Activated CD8-positive, alpha-beta T cell treated with anti-CD3 and anti-CD28 coated beads for 36 hours (primary cell): Measurements from ENCODE around the gene TRPC6. TPM values are rescaled to one million over a fixed set of nuclear protein-coding genes. Genes with fewer than 3 reads are reported as not detected.
"Not testable (repeated sequence)": the region's sequence is repeated elsewhere in the genome, so short reads cannot be mapped to it uniquely, and the experiment has no call there.

Experiments used
- ATAC-seq: fragments of 200-7000 bp; cut with Tn5 transposase; one replicate; pipeline ENCODE4 v1.10.0; 2021; ENCODE audit warnings: mild to moderate bottlenecking, moderate library complexity
- CTCF ChIA-PET: fragments of 350-600 bp; sonication (Branson Sonifier 250); formaldehyde crosslinking; loops from one replicate; lab custom pipeline; 2021; ENCODE audit warnings: antibody characterized with exemption; lab: Charles Lee
- POLR2A ChIA-PET: fragments of 350-600 bp; sonication (Branson Sonifier 250); formaldehyde crosslinking; loops from one replicate; lab custom pipeline; 2021; ENCODE audit warnings: antibody characterized with exemption; lab: Charles Lee
- DNase-seq: peaks from one replicate; pipeline ENCODE4 v3.0.0-alpha.2; 2020
- H3K27ac Mint-ChIP-seq: one replicate; pipeline ENCODE4 v1.8.0; 2021; ENCODE audit warnings: mild to moderate bottlenecking, mixed read lengths
- H3K27me3 Mint-ChIP-seq: one replicate; pipeline ENCODE4 v1.8.0; 2021; ENCODE audit warnings: mixed read lengths
- H3K36me3 Mint-ChIP-seq: one replicate; pipeline ENCODE4 v1.8.0; 2021; ENCODE audit warnings: low read depth, mixed read lengths
- H3K4me1 Mint-ChIP-seq: one replicate; pipeline ENCODE4 v1.8.0; 2021; ENCODE audit warnings: low read depth, mixed read lengths
- H3K4me3 Mint-ChIP-seq: one replicate; pipeline ENCODE4 v1.8.0; 2021; ENCODE audit warnings: mild to moderate bottlenecking, moderate library complexity, mixed read lengths
- H3K9me3 Mint-ChIP-seq: one replicate; pipeline ENCODE4 v1.8.0; 2021; ENCODE audit warnings: mixed read lengths
- intact Hi-C: fragments of 100-400 bp; cut with micrococcal nuclease; formaldehyde crosslinking; loops from one replicate; pipeline ENCODE4 v1.10.0; 2022
- total RNA-seq, 2 experiments: library from RNA; stranded (reverse); gene quantifications; one replicate each; pipeline ENCODE4 v1.2.3, GENCODE V29; 2021
- TF ChIP-seq, protein P1 (sequence below): fragments of 200-600 bp; IDR thresholded peaks from one replicate; pipeline ENCODE4 v1.8.0; 2022; ENCODE audit warnings: antibody characterized with exemption, mild to moderate bottlenecking

Gene TRPC6
- total RNA-seq, 2 experiments from 2014 or later = not detected

DNA sequence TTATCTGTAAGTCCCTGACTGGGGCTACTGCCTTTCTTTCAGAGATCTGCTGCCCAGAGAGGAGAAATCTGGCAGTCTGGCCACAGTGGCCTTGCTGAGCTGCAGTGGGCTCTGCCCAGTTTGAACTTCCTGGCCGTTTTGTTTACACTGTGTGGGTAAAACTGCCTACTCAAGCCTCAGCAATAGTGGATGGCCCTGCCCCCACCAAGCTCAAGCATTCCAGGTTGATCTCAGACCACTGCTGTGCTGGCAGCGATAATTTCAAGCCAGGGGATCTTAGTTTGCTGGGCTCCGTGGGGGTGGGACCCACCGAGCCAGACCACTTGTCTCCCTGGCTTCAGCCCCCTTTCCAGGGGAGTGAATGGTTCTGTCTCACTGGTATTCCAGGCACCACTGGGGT is 117.5 kb downstream of the TRPC6 start:
- no peak overlapping the region for H3K27ac Mint-ChIP-seq
- TF ChIP-seq, protein P1, sequence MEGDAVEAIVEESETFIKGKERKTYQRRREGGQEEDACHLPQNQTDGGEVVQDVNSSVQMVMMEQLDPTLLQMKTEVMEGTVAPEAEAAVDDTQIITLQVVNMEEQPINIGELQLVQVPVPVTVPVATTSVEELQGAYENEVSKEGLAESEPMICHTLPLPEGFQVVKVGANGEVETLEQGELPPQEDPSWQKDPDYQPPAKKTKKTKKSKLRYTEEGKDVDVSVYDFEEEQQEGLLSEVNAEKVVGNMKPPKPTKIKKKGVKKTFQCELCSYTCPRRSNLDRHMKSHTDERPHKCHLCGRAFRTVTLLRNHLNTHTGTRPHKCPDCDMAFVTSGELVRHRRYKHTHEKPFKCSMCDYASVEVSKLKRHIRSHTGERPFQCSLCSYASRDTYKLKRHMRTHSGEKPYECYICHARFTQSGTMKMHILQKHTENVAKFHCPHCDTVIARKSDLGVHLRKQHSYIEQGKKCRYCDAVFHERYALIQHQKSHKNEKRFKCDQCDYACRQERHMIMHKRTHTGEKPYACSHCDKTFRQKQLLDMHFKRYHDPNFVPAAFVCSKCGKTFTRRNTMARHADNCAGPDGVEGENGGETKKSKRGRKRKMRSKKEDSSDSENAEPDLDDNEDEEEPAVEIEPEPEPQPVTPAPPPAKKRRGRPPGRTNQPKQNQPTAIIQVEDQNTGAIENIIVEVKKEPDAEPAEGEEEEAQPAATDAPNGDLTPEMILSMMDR = no peak
- peaks cover 5% of the 10 kb centered on the region for H3K9me3 Mint-ChIP-seq
- intact Hi-C loops = no loop called here
- no peak for DNase-seq
- no peak overlapping the region for H3K4me3 Mint-ChIP-seq
- CTCF ChIA-PET = no interaction called here
- POLR2A ChIA-PET = no interaction called here
- H3K27me3 Mint-ChIP-seq = no peaks in the 10 kb centered on the region
- ATAC-seq = no peak
- no peaks in the 10 kb centered on the region for H3K36me3 Mint-ChIP-seq
- H3K4me1 Mint-ChIP-seq = no peaks in the 10 kb centered on the region

DNA sequence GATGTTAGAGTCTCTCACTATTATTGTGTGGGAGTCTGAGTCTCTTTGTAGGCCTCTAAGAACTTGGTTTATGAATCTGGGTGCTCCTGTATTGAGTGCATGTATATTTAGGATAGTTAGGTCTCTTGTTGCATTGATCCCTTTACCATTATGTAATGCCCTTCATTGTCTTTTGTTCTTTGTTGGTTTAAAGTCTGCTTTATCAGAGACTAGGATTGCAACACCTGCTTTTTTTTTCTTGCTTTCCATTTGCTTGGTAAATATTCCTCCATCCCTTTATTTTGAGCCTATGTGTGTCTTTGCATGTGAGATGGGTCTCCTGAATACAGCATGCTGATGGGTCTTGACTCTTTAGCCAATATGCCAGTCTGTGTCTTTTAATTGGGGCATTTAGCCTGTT is 119.4 kb downstream of the TRPC6 start:
- H3K36me3 Mint-ChIP-seq, ATAC-seq, POLR2A ChIA-PET, H3K27me3 Mint-ChIP-seq, CTCF ChIA-PET, H3K27ac Mint-ChIP-seq, H3K9me3 Mint-ChIP-seq, H3K4me3 Mint-ChIP-seq, DNase-seq, intact Hi-C loops, H3K4me1 Mint-ChIP-seq: not testable (repeated sequence)

DNA sequence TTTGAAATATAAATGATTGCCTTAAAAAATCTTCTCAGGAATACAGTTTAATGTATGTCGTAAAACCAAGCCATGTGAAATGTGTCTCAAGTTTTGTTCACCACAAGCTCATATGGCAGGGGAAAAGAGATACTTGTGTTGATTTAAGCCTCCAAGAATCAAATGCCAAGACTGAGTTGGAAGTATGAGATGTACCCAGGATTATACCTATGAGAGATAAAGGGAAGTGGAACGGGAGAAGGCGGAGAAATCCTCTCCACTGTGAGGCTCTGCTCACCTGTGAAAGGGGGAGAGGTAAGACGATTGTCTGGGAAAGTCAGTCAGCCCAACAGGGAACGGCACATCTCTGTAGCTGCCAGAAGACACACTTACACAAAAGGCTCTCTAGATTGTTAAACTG is 124.8 kb downstream of the TRPC6 start:
- TF ChIP-seq, protein P1 = no peak
- Mint-ChIP-seq H3K9me3 (no peaks in the 10 kb centered on the region), H3K4me3 (no peak overlapping the region), H3K36me3 (no peaks in the 10 kb centered on the region), H3K27me3 (no peaks in the 10 kb centered on the region), H3K27ac (no peak overlapping the region), H3K4me1 (no peaks in the 10 kb centered on the region)
- DNase-seq (no peak), ATAC-seq (no peak)
- POLR2A ChIA-PET = no interaction called here
- intact Hi-C loops = no loop called here
- CTCF ChIA-PET = no interaction called here

DNA sequence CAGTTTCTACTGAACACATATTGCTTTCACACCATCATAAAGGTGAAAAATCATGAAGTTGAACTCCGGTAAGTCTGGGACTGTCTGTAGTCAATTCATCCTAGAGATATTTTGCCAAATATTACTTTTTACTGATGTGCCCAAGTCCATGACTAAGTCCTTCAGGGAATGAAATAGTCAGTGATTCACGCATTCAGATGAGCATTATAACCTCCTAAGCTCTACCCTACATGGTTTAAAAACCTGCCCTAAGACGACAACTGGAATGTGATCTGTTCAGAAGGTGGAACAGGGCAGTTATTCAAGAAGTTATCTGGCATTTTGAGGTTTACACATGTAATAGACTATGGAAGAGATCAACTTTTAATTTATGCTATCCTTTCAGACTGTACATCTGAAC is 125.6 kb downstream of the TRPC6 start:
- Mint-ChIP-seq H3K36me3 (no peaks in the 10 kb centered on the region), H3K27me3 (no peaks in the 10 kb centered on the region), H3K4me3 (no peak overlapping the region), H3K27ac (no peak overlapping the region), H3K4me1 (no peaks in the 10 kb centered on the region), H3K9me3 (no peaks in the 10 kb centered on the region)
- ATAC-seq (no peak), DNase-seq (no peak)
- TF ChIP-seq, protein P1 = no peak
- intact Hi-C loops = no loop called here
- ChIA-PET CTCF (no interaction called here), POLR2A (interaction anchor here (1.2 kb wide), 1 partner anchor 15 kb away, joined by 3 read pairs; no protein-coding TSS in a partner anchor)

DNA sequence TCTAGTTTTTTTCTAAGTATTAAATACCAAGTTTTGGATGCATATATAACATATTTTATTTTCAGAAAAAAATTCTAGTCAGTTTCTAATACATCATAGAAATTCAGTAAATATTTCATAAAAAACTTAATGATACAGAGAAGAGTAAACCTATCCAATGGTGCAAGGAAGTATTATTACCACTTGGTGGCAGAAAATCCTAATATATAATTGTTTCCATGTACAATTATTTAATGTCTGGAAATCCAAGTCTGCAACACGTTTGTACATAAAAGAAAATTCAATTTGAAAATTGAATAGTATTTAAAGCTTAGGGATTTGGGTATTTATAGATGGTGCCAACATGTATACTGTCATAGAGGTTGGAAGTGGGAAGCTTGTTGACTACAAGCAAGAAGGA is 127.0 kb downstream of the TRPC6 start:
- intact Hi-C loops = no loop called here
- H3K36me3 Mint-ChIP-seq = no peaks in the 10 kb centered on the region
- TF ChIP-seq, protein P1 = no peak
- CTCF ChIA-PET = no interaction called here
- no peaks in the 10 kb centered on the region for H3K9me3 Mint-ChIP-seq
- POLR2A ChIA-PET = interaction anchor here (1.2 kb wide), 1 partner anchor 16 kb away, joined by 3 read pairs; no protein-coding TSS in a partner anchor
- no peak overlapping the region for H3K4me3 Mint-ChIP-seq
- ATAC-seq (no peak), DNase-seq (no peak)
- H3K27me3 Mint-ChIP-seq = no peaks in the 10 kb centered on the region
- no peaks in the 10 kb centered on the region for H3K4me1 Mint-ChIP-seq
- no peak overlapping the region for H3K27ac Mint-ChIP-seq

DNA sequence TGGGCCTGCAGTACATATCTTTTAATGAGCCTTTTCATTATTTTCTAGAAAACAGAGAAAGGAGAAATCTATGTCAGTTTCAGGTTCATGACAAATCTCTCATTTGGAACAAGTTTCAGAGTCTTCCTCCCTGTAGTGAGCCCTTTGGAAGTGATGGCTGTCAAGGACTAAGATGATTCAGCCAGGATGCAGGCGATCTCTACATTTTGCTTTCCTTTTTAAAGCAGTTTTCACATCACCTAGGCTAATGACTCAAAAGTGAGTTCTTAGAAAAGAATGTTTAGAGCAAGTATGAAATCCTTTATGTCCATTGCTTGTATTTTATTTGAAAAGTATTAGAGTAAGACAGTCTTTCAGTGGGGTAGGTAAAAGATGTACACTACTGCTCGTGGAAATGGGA is 130.1 kb downstream of the TRPC6 start:
- no peak for ATAC-seq
- Mint-ChIP-seq H3K4me1 (no peaks in the 10 kb centered on the region), H3K36me3 (no peaks in the 10 kb centered on the region), H3K4me3 (no peak overlapping the region), H3K27ac (no peak overlapping the region), H3K27me3 (no peaks in the 10 kb centered on the region), H3K9me3 (no peaks in the 10 kb centered on the region)
- no peak for DNase-seq
- TF ChIP-seq, protein P1 = no peak
- ChIA-PET POLR2A (no interaction called here), CTCF (no interaction called here)
- intact Hi-C loops = no loop called here
